Natural killer cell (primary cell): ENCODE results near the gene MBTPS2. TPM values are rescaled to one million over a fixed set of nuclear protein-coding genes. Genes with fewer than 3 reads are reported as not detected.

Source experiments
- ATAC-seq, 3 donors: fragments of 150-1000 bp in 2 of 3; fragments of 200-7000 bp in 1 of 3; cut with Tn5 transposase; 1 replicate in 1 of 3; 2 replicates in 2 of 3; pipeline ENCODE4 v1.10.0; 2021; ENCODE audit warnings: mild to moderate bottlenecking in 2 of 3, moderate library complexity in 2 of 3
- DNase-seq, 2 donors: peaks; one replicate each; pipeline versions ENCODE4 v3.0.0 to v3.0.0-alpha.2; 2013 to 2021; ENCODE audit warnings: mixed read lengths in 1 of 2
- H3K27ac ChIP-seq: one replicate; pipeline ENCODE4 v1.5.1; 2013; ENCODE audit warnings: mild to moderate bottlenecking, low read length
- H3K27me3 ChIP-seq: one replicate; pipeline ENCODE4 v1.6.1; 2013; ENCODE audit warnings: low read length; ENCODE audit not compliant: control insufficient read depth, insufficient read depth
- H3K36me3 ChIP-seq: one replicate; pipeline ENCODE4 v1.6.1; 2013; ENCODE audit warnings: low read length; ENCODE audit not compliant: control insufficient read depth, insufficient read depth
- H3K4me1 ChIP-seq: one replicate; pipeline ENCODE4 v1.6.1; 2013; ENCODE audit warnings: low read length; ENCODE audit not compliant: control insufficient read depth, insufficient read depth
- H3K4me3 ChIP-seq: one replicate; pipeline ENCODE4 v1.5.1; 2013; ENCODE audit warnings: low read length
- H3K9me3 ChIP-seq: one replicate; pipeline ENCODE4 v1.6.1; 2013; ENCODE audit warnings: low read length; ENCODE audit not compliant: control insufficient read depth, insufficient read depth
- H3K27ac Mint-ChIP-seq, 2 donors: one replicate each; pipeline ENCODE4 v1.8.0; 2022; ENCODE audit warnings: mild to moderate bottlenecking in 2 of 2, mixed read lengths in 2 of 2, moderate library complexity in 1 of 2
- H3K27me3 Mint-ChIP-seq, 2 donors: one replicate each; pipeline ENCODE4 v1.8.0; 2022; ENCODE audit warnings: low read depth in 2 of 2, mixed read lengths in 2 of 2
- H3K36me3 Mint-ChIP-seq: one replicate; pipeline ENCODE4 v1.8.0; 2022; ENCODE audit warnings: mixed read lengths
- H3K4me1 Mint-ChIP-seq, 2 donors: one replicate each; pipeline ENCODE4 v1.8.0; 2022; ENCODE audit warnings: mixed read lengths in 2 of 2
- H3K4me3 Mint-ChIP-seq: one replicate; pipeline ENCODE4 v1.8.0; 2022; ENCODE audit warnings: mild to moderate bottlenecking, moderate library complexity, mixed read lengths
- H3K9me3 Mint-ChIP-seq, 2 donors: one replicate each; pipeline ENCODE4 v1.8.0; 2022; ENCODE audit warnings: mixed read lengths in 2 of 2
- WGBS: methylation state at CpG from one replicate; pipeline ENCODE4 v1.1.7; 2013; ENCODE audit warnings: missing lambda C conversion rate; ENCODE audit not compliant: insufficient coverage; 5-methylcytosine and 5-hydroxymethylcytosine counted together
- intact Hi-C: fragments of 100-400 bp; cut with micrococcal nuclease; formaldehyde crosslinking; loops from one replicate; pipeline ENCODE4 v1.14.2; 2022
- total RNA-seq, 4 donors: library from RNA; stranded (reverse); fragments of 120-200 nt in 1 of 4; gene quantifications; one replicate each; pipeline versions ENCODE4 v1.2.3 to v1.2.4, GENCODE V29; 2013 to 2022
- TF ChIP-seq, protein P1 (sequence below): fragments of 200-600 bp; IDR thresholded peaks from one replicate; pipeline ENCODE4 v1.8.0; 2022; ENCODE audit warnings: antibody characterized with exemption

Gene MBTPS2
- total RNA-seq, 3 donors from 2014 or later (not counting 1 experiment from before 2014, with no cell fraction given) = 5.0 to 7.5 (median 5.6) TPM

DNA sequence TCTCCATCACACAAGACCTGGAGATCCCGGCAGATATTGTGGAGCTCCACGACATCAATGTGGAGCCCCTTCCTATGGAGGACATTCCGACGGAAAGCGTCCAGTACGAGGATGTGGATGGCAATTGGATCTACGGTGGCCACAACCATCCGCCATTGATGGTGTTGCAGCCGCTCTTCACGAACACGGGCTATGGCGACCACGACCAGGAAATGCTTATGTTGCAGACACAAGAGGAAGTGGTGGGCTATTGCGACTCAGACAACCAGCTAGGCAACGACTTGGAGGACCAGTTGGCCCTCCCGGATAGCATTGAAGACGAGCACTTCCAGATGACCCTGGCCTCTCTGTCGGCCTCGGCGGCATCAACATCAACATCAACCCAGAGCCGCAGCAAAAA is 17.1 kb downstream of the MBTPS2 start:
- H3K27me3 ChIP-seq = no peaks in the 10 kb centered on the region

DNA sequence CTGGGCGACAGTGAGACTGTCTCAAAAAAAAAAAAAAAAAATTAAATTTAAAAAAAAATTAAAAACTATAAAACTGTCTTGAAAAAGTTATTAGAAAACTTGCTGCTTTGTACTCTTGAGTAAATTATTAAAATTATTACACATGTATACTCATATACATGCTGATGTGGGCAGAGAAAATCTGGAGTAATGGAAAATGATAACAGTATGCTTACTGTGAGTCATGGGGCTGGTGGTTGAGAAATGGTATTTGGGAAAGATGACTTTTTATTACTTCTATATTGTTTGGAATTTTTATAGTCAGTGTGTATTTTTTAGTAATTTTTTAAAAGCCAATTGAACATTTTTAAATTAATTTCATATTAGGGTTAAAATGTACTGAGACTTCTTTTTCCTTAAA is 23.8 kb downstream of the MBTPS2 start:
- ATAC-seq (no peak), DNase-seq (no peak)
- Mint-ChIP-seq H3K4me1 (peaks cover 6 to 7% of the 10 kb centered on the region in 2 donors), H3K9me3 (no peaks in the 10 kb centered on the region), H3K4me3 (no peak overlapping the region), H3K27ac (no peak overlapping the region), H3K27me3 (no peaks in the 10 kb centered on the region), H3K36me3 (no peaks in the 10 kb centered on the region)
- no peak overlapping the region for H3K27ac ChIP-seq
- intact Hi-C loops = no loop called here
- no peaks in the 10 kb centered on the region for H3K4me1 ChIP-seq
- TF ChIP-seq, protein P1, sequence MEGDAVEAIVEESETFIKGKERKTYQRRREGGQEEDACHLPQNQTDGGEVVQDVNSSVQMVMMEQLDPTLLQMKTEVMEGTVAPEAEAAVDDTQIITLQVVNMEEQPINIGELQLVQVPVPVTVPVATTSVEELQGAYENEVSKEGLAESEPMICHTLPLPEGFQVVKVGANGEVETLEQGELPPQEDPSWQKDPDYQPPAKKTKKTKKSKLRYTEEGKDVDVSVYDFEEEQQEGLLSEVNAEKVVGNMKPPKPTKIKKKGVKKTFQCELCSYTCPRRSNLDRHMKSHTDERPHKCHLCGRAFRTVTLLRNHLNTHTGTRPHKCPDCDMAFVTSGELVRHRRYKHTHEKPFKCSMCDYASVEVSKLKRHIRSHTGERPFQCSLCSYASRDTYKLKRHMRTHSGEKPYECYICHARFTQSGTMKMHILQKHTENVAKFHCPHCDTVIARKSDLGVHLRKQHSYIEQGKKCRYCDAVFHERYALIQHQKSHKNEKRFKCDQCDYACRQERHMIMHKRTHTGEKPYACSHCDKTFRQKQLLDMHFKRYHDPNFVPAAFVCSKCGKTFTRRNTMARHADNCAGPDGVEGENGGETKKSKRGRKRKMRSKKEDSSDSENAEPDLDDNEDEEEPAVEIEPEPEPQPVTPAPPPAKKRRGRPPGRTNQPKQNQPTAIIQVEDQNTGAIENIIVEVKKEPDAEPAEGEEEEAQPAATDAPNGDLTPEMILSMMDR = no peak
- WGBS = no CpG with 5 or more reads among the region's 1 CpG
- H3K36me3 ChIP-seq = no peaks in the 10 kb centered on the region
- H3K27me3 ChIP-seq = no peaks in the 10 kb centered on the region
- H3K4me3 ChIP-seq = no peak overlapping the region
- H3K9me3 ChIP-seq = no peaks in the 10 kb centered on the region

More for the DNA sequence above, 17.1 kb downstream of the MBTPS2 start:
- TF ChIP-seq, protein P1 = no peak
- WGBS = 95% methylated on average over 21 of the region's 21 CpGs
- no peak overlapping the region for H3K4me3 ChIP-seq
- Mint-ChIP-seq H3K36me3 (peaks cover 7% of the 10 kb centered on the region), H3K4me3 (no peak overlapping the region), H3K4me1 (no peaks in the 10 kb centered on the region), H3K27ac (no peak overlapping the region), H3K9me3 (no peaks in the 10 kb centered on the region), H3K27me3 (no peaks in the 10 kb centered on the region)
- DNase-seq (no peak), ATAC-seq (no peak)
- intact Hi-C loops = no loop called here
- no peaks in the 10 kb centered on the region for H3K9me3 ChIP-seq
- H3K27ac ChIP-seq = no peak overlapping the region
- H3K4me1 ChIP-seq = no peaks in the 10 kb centered on the region
- peaks cover 8% of the 10 kb centered on the region for H3K36me3 ChIP-seq

DNA sequence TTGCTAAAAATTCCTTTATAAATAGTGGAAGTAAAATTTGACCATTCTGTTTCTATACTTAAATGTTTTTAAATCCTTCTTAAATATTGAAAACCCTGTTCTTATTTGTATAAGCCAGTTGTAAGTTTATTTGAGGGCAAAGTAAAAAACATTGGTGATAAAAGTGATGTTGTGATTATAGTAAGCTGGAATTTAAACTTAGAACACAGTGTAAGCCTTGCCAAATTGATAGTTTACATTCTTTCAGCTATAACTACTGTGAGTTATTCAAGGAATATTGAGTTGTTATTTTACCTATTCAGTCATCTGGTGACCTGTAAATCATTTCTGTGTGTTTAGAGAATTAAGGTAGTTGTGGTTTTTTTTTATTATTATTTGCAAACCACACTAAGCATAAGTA is 26.0 kb downstream of the MBTPS2 start:
- H3K36me3 ChIP-seq = no peaks in the 10 kb centered on the region
- Mint-ChIP-seq H3K9me3 (no peaks in the 10 kb centered on the region), H3K27me3 (no peaks in the 10 kb centered on the region), H3K4me3 (no peak overlapping the region), H3K4me1 (peaks cover 6 to 10% of the 10 kb centered on the region in 2 donors), H3K27ac (no peak overlapping the region), H3K36me3 (no peaks in the 10 kb centered on the region)
- no peaks in the 10 kb centered on the region for H3K4me1 ChIP-seq
- no peaks in the 10 kb centered on the region for H3K27me3 ChIP-seq
- TF ChIP-seq, protein P1 = no peak
- no peak overlapping the region for H3K27ac ChIP-seq
- intact Hi-C loops = no loop called here
- H3K4me3 ChIP-seq = no peak overlapping the region
- DNase-seq (no peak), ATAC-seq (no peak)
- H3K9me3 ChIP-seq = no peaks in the 10 kb centered on the region

DNA sequence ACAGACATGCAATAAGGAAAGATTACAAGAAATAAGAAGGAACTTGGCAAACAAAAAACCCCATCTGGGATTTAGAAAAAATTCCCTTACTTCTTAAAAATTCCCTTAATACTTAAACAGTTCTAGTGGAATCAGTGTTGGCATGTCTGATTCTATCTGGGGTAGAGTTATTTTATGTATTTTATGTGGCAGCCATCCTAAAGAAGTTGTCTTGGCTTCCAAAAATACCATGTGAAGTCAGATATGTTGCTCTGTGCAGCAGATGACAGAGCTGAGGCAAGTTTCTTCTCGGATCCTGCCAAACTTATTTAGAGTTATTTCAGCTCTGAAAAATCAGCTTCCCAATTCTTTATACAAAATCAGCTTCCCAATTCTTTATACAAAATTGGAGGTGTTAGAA is 31.1 kb downstream of the MBTPS2 start:
- DNase-seq (no peak), ATAC-seq (no peak)
- WGBS = no CpG with 5 or more reads among the region's 1 CpG
- H3K27ac ChIP-seq = no peak overlapping the region
- no peaks in the 10 kb centered on the region for H3K9me3 Mint-ChIP-seq
- H3K4me3 Mint-ChIP-seq = no peak overlapping the region
- no peaks in the 10 kb centered on the region for H3K36me3 ChIP-seq
- no peaks in the 10 kb centered on the region for H3K36me3 Mint-ChIP-seq
- no peaks in the 10 kb centered on the region for H3K4me1 ChIP-seq
- H3K27ac Mint-ChIP-seq = no peak overlapping the region
- TF ChIP-seq, protein P1 = no peak
- H3K4me3 ChIP-seq = no peak overlapping the region
- H3K27me3 ChIP-seq = no peaks in the 10 kb centered on the region
- H3K9me3 ChIP-seq = no peaks in the 10 kb centered on the region
- intact Hi-C loops = no loop called here
- H3K27me3 Mint-ChIP-seq = no peaks in the 10 kb centered on the region
- peaks cover 0 to 5% of the 10 kb centered on the region in 2 donors for H3K4me1 Mint-ChIP-seq
